Adrenal gland (tissue), 5 donors: ENCODE measurements around the gene TBC1D2.

Source experiments
- CTCF ChIP-seq, 6 experiments: fragments of 450-650 bp in 4 of 6; fragments of 200-600 bp in 2 of 6; sonication (generic) in 1 of 6; IDR thresholded peaks; 1 replicate in 5 of 6; 2 replicates in 1 of 6; pipeline versions ENCODE4 v1.5.1 to v1.8.0; 2016 to 2021; ENCODE audit warnings: antibody characterized with exemption in 6 of 6, mild to moderate bottlenecking in 2 of 6, moderate library complexity in 1 of 6
- POLR2A ChIP-seq, 2 donors: fragments of 450-650 bp; IDR thresholded peaks; one replicate each; pipeline ENCODE4 v1.6.1; 2017; ENCODE audit warnings: antibody characterized with exemption in 2 of 2, mild to moderate bottlenecking in 2 of 2, moderate library complexity in 1 of 2
- donor health status: DM: no; HTN: no; CAD: no.

GRCh38 chr9:98291820-98292219 is 36.4 kb upstream of the TBC1D2 start:
- no peak for TF ChIP-seq CTCF (IDR thresholded peaks at IDR 0.05)
- TF ChIP-seq POLR2A (IDR thresholded peaks at IDR 0.05), result no peak
